GM18870 (cell line): ENCODE measurements around the gene PNISR.

Experiments used
- ATAC-seq: cut with Tn5 transposase; IDR thresholded peaks from one replicate; pipeline ENCODE4 v1.9.1; 2021; ENCODE audit warnings: moderate library complexity; ENCODE audit not compliant: unreplicated experiment

The PNISR gene

GRCh38 chr6:99348288-99349170 lies 76.6 kb downstream of the PNISR start:
- ATAC-seq, result no peak
